HepG2 (cell line): Measurements from ENCODE around the gene CPT1A. TPM values are rescaled to one million over a fixed set of nuclear protein-coding genes. Genes with fewer than 3 reads are reported as not detected.

Experiments used
- FOXK1 ChIP-seq: sonication (generic); formaldehyde crosslinking; IDR thresholded peaks from 2 replicates; pipeline ENCODE4 v1.4.0; 2020; ENCODE audit warnings: low read depth, missing genetic modification reagents, borderline replicate concordance
- HNF4G ChIP-seq, 2 experiments: sonication (generic) in 1 of 2; formaldehyde crosslinking in 1 of 2; IDR thresholded peaks; 2 replicates each; pipeline versions ENCODE4 v1.4.0 to v1.6.1; 2011 to 2020; ENCODE audit warnings: borderline replicate concordance in 2 of 2, low read depth in 2 of 2, mild to moderate bottlenecking in 2 of 2, low read length in 1 of 2, missing genetic modification reagents in 1 of 2, moderate library complexity in 1 of 2
- HNRNPH1 ChIP-seq: fragments of 200-400 bp; formaldehyde crosslinking; optimal IDR thresholded peaks from 2 replicates; pipeline ENCODE3; 2017; ENCODE audit warnings: mild to moderate bottlenecking, low read depth, low read length
- KLF13 ChIP-seq: sonication (generic); formaldehyde crosslinking; IDR thresholded peaks from 2 replicates; pipeline ENCODE4 v1.4.0; 2020; ENCODE audit warnings: mild to moderate bottlenecking, missing genetic modification reagents
- TGIF2 ChIP-seq: IDR thresholded peaks from 2 replicates; pipeline ENCODE4 v1.6.1; 2016; ENCODE audit warnings: control low read depth, missing compliant biosample characterization
- TMF1 ChIP-seq: sonication (generic); formaldehyde crosslinking; IDR thresholded peaks from 2 replicates; pipeline ENCODE4 v1.8.1; 2022; ENCODE audit warnings: low read depth, missing genetic modification reagents
- ZMYM3 ChIP-seq: sonication (generic); formaldehyde crosslinking; IDR thresholded peaks from 2 replicates; pipeline ENCODE4 v1.5.1; 2020; ENCODE audit warnings: mild to moderate bottlenecking, missing genetic modification reagents
- ZNF20 ChIP-seq: sonication (generic); formaldehyde crosslinking; IDR thresholded peaks from 2 replicates; pipeline ENCODE4 v1.4.0; 2020; ENCODE audit warnings: mild to moderate bottlenecking, moderate library complexity, missing genetic modification reagents
- ZNF354B ChIP-seq: sonication (generic); formaldehyde crosslinking; IDR thresholded peaks from 2 replicates; pipeline ENCODE4 v1.8.0; 2022; ENCODE audit warnings: mild to moderate bottlenecking, missing genetic modification reagents
- ZNF703 ChIP-seq: sonication (generic); formaldehyde crosslinking; IDR thresholded peaks from 2 replicates; pipeline ENCODE4 v1.5.1; 2020; ENCODE audit warnings: missing genetic modification reagents, mild to moderate bottlenecking, moderate library complexity, borderline replicate concordance
- ZNF775 ChIP-seq: sonication (generic); formaldehyde crosslinking; IDR thresholded peaks from 2 replicates; pipeline ENCODE4 v1.4.0; 2020; ENCODE audit warnings: missing genetic modification reagents, mild to moderate bottlenecking, moderate library complexity, borderline replicate concordance
- ZNF777 ChIP-seq: sonication (generic); formaldehyde crosslinking; IDR thresholded peaks from 2 replicates; pipeline ENCODE4 v1.4.0; 2020; ENCODE audit warnings: missing genetic modification reagents
- ZNF879 ChIP-seq: sonication (generic); formaldehyde crosslinking; IDR thresholded peaks from 2 replicates; pipeline ENCODE4 v1.8.1; 2023; ENCODE audit warnings: missing genetic modification reagents
- polyA plus RNA-seq, 8 experiments: library from polyadenylated mRNA; depleted of rRNA in 3 of 8; stranded (reverse) in 7 of 8; unstranded in 1 of 8; fragments of >200 nt; fragmentation: Illumina TruSeq in 4 of 8; extraction: Trizol in 4 of 8; gene quantifications; 2 replicates each; pipeline versions ENCODE4 v1.2.1 to v1.2.3, GENCODE V29; 2011 to 2016; ENCODE audit warnings: low read depth in 4 of 8, missing spikeins in 1 of 8, mixed read lengths in 1 of 8; ENCODE audit not compliant: insufficient read depth in 1 of 8
- total RNA-seq, 5 experiments: library from RNA; depleted of rRNA; stranded (reverse); fragments of >200 nt; fragmentation: Illumina TruSeq; extraction: Trizol; gene quantifications; 2 replicates each; pipeline ENCODE4 v1.2.3, GENCODE V29; 2016; ENCODE audit warnings: low read depth in 1 of 5
- TF ChIP-seq, protein P1 (sequence below): sonication (generic); formaldehyde crosslinking; IDR thresholded peaks from 2 replicates; pipeline ENCODE4 v1.5.0; 2020; ENCODE audit warnings: mild to moderate bottlenecking, missing genetic modification reagents, moderate library complexity
- TF ChIP-seq, protein P2 (sequence below): sonication (generic); formaldehyde crosslinking; IDR thresholded peaks from 2 replicates; pipeline ENCODE4 v1.4.0; 2020; ENCODE audit warnings: missing genetic modification reagents; ENCODE audit errors: not compliant biosample characterization
- TF ChIP-seq, protein P3 (sequence below): sonication (generic); formaldehyde crosslinking; conservative IDR thresholded peaks from 2 replicates; pipeline ENCODE4 v1.4.0; 2020; ENCODE audit warnings: missing genetic modification reagents
- TF ChIP-seq, protein P4 (sequence below): sonication (generic); formaldehyde crosslinking; IDR thresholded peaks from 2 replicates; pipeline ENCODE4 v1.4.0; 2020; ENCODE audit warnings: missing genetic modification reagents
- TF ChIP-seq, protein P5 (sequence below): sonication (generic); formaldehyde crosslinking; IDR thresholded peaks from 2 replicates; pipeline ENCODE4 v1.4.0; 2020; ENCODE audit warnings: missing genetic modification reagents, mild to moderate bottlenecking, borderline replicate concordance

The CPT1A gene
- total and polyA plus RNA-seq, 2 of the 13 experiments (the other 11 are each of a cell fraction or from before 2014, with no cell fraction given): 7.0 to 7.1 TPM

DNA sequence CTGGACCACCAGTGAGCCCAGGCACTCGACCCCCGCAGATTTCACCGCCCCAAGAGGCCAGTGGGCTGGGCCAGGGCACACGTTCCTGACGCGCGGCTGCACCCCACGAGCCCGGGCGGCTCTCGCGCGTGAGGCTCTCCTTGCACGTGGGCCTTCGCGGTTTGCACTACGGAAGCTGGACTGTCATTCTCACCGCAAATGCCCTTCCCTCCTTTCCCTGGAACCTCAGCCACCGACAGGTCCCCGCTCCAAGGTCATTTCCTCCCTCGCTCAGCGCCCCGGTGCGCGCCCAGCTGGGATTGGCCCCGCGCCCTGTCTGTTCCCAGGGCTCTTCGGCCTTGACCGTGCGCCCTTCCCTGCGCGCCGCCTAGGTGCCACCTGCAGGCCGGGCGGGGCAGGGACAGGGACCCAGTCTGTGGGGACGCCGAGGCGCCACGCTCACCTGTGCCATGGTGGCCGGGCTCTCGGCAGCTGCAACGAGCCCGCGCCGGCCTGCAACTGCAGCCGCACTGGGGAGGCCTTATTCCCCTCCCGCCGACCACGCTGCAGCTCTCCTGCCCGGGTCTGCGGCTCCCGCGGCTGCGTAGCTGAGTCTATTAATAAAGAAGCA is 2.1 kb upstream of the CPT1A start (continued):
- TF ChIP-seq, protein P1, sequence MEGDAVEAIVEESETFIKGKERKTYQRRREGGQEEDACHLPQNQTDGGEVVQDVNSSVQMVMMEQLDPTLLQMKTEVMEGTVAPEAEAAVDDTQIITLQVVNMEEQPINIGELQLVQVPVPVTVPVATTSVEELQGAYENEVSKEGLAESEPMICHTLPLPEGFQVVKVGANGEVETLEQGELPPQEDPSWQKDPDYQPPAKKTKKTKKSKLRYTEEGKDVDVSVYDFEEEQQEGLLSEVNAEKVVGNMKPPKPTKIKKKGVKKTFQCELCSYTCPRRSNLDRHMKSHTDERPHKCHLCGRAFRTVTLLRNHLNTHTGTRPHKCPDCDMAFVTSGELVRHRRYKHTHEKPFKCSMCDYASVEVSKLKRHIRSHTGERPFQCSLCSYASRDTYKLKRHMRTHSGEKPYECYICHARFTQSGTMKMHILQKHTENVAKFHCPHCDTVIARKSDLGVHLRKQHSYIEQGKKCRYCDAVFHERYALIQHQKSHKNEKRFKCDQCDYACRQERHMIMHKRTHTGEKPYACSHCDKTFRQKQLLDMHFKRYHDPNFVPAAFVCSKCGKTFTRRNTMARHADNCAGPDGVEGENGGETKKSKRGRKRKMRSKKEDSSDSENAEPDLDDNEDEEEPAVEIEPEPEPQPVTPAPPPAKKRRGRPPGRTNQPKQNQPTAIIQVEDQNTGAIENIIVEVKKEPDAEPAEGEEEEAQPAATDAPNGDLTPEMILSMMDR (CRISPR knock-in tag): peak; percentile 90
- 0 out of 2 replicates have a peak, but pooled peaks have one; percentile 72 for TF ChIP-seq KLF13 (CRISPR knock-in tag)
- peak; percentile 83; the same call in 1 of the 2 replicates for TF ChIP-seq ZNF354B (CRISPR knock-in tag)
- no peak for TF ChIP-seq ZNF775 (CRISPR knock-in tag)
- TF ChIP-seq, protein P2, sequence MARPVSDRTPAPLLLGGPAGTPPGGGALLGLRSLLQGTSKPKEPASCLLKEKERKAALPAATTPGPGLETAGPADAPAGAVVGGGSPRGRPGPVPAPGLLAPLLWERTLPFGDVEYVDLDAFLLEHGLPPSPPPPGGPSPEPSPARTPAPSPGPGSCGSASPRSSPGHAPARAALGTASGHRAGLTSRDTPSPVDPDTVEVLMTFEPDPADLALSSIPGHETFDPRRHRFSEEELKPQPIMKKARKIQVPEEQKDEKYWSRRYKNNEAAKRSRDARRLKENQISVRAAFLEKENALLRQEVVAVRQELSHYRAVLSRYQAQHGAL (CRISPR knock-in tag): no peak
- TF ChIP-seq, protein P3, sequence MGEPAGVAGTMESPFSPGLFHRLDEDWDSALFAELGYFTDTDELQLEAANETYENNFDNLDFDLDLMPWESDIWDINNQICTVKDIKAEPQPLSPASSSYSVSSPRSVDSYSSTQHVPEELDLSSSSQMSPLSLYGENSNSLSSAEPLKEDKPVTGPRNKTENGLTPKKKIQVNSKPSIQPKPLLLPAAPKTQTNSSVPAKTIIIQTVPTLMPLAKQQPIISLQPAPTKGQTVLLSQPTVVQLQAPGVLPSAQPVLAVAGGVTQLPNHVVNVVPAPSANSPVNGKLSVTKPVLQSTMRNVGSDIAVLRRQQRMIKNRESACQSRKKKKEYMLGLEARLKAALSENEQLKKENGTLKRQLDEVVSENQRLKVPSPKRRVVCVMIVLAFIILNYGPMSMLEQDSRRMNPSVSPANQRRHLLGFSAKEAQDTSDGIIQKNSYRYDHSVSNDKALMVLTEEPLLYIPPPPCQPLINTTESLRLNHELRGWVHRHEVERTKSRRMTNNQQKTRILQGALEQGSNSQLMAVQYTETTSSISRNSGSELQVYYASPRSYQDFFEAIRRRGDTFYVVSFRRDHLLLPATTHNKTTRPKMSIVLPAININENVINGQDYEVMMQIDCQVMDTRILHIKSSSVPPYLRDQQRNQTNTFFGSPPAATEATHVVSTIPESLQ (CRISPR knock-in tag): no peak
- 0 out of 2 replicates have a peak, but pooled peaks have one; percentile 75 for TF ChIP-seq ZNF703 (CRISPR knock-in tag)
- no peak for TF ChIP-seq TMF1 (CRISPR knock-in tag)
- TF ChIP-seq FOXK1 (CRISPR knock-in tag): peak; percentile 81; the same call in 1 of the 2 replicates
- TF ChIP-seq ZNF879 (CRISPR knock-in tag): 0 out of 2 replicates have a peak, but pooled peaks have one; percentile 56
- TF ChIP-seq ZNF777 (CRISPR knock-in tag): peak; percentile 54
- TF ChIP-seq ZNF20 (CRISPR knock-in tag): no peak
- TF ChIP-seq, protein P4, sequence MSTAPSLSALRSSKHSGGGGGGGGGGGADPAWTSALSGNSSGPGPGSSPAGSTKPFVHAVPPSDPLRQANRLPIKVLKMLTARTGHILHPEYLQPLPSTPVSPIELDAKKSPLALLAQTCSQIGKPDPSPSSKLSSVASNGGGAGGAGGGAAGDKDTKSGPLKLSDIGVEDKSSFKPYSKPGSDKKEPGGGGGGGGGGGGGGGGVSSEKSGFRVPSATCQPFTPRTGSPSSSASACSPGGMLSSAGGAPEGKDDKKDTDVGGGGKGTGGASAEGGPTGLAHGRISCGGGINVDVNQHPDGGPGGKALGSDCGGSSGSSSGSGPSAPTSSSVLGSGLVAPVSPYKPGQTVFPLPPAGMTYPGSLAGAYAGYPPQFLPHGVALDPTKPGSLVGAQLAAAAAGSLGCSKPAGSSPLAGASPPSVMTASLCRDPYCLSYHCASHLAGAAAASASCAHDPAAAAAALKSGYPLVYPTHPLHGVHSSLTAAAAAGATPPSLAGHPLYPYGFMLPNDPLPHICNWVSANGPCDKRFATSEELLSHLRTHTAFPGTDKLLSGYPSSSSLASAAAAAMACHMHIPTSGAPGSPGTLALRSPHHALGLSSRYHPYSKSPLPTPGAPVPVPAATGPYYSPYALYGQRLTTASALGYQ (CRISPR knock-in tag): peak; percentile 66; the same call in 1 of the 2 replicates
- no peak for TF ChIP-seq HNRNPH1
- TF ChIP-seq, protein P5, sequence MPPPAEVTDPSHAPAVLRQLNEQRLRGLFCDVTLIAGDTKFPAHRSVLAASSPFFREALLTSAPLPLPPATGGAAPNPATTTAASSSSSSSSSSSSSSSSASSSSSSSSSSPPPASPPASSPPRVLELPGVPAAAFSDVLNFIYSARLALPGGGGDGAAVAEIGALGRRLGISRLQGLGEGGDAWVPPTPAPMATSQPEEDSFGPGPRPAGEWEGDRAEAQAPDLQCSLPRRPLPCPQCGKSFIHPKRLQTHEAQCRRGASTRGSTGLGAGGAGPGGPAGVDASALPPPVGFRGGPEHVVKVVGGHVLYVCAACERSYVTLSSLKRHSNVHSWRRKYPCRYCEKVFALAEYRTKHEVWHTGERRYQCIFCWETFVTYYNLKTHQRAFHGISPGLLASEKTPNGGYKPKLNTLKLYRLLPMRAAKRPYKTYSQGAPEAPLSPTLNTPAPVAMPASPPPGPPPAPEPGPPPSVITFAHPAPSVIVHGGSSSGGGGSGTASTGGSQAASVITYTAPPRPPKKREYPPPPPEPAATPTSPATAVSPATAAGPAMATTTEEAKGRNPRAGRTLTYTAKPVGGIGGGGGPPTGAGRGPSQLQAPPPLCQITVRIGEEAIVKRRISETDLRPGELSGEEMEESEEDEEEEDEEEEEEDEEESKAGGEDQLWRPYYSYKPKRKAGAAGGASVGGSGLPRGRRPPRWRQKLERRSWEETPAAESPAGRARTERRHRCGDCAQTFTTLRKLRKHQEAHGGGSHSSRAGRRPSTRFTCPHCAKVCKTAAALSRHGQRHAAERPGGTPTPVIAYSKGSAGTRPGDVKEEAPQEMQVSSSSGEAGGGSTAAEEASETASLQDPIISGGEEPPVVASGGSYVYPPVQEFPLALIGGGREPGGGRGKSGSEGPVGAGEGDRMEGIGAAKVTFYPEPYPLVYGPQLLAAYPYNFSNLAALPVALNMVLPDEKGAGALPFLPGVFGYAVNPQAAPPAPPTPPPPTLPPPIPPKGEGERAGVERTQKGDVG (CRISPR knock-in tag): peak; percentile 95
- TF ChIP-seq ZMYM3 (CRISPR knock-in tag): peak; percentile 90
- peak; percentile 81 for TF ChIP-seq TGIF2 (CRISPR knock-in tag)
- no peak for TF ChIP-seq HNF4G (IDR thresholded peaks at IDR 0.05; ENCODE audit: borderline replicate concordance, low read depth, low read length)
- peak; percentile 62; the same call in 1 of the 2 replicates for TF ChIP-seq HNF4G (CRISPR knock-in tag; IDR thresholded peaks at IDR 0.05; ENCODE audit: borderline replicate concordance, low read depth)
